IPS-NIHi7 (cell line): ENCODE results near the gene TUSC2.

ENCODE experiments used
- DNase-seq: peaks from one replicate; pipeline ENCODE4 v3.0.0; 2012; ENCODE audit warnings: mixed read lengths; ENCODE audit errors: extremely low spot score

TUSC2 gene

GRCh38 chr3:50354850-50355249, 26.8 kb upstream of the TUSC2 start:
- no peak for DNase-seq

GRCh38 chr3:50354186-50354764, 26.3 kb upstream of the TUSC2 start:
- DNase-seq: no peak

- DNase-seq: no peak
Observed at GRCh38 chr3:50353245-50354004, 25.4 kb upstream of the TUSC2 start.

- DNase-seq: no peak
Observed at GRCh38 chr3:50352781-50353180, 24.8 kb upstream of the TUSC2 start.

- no peak for DNase-seq
Observed at GRCh38 chr3:50351323-50351697, 23.3 kb upstream of the TUSC2 start.

GRCh38 chr3:50350527-50351322, 22.7 kb upstream of the TUSC2 start, which contains the start of the genes CYB561D2 and NPRL2:
Gene CYB561D2 (plus strand): TSS chr3:50350862. CDS start chr3:50351434, 572 bp downstream.
Gene NPRL2 (minus strand): TSS chr3:50350775. CDS start chr3:50350652, 123 bp downstream.
- peak; percentile 93 for DNase-seq

GRCh38 chr3:50350213-50350526, 22.1 kb upstream of the TUSC2 start:
- no peak for DNase-seq

- peak; percentile 56 for DNase-seq
Observed at GRCh38 chr3:50347187-50347813, 19.3 kb upstream of the TUSC2 start.

- peak; percentile 93 for DNase-seq
Observed at GRCh38 chr3:50345586-50346234, 17.7 kb upstream of the TUSC2 start, which contains the start of gene ZMYND10. Gene ZMYND10 (minus strand): TSS chr3:50345732. CDS start chr3:50345579, 153 bp downstream.

- DNase-seq: no peak
Observed at GRCh38 chr3:50345008-50345407, 17.0 kb upstream of the TUSC2 start.

GRCh38 chr3:50342813-50343633, 15.0 kb upstream of the TUSC2 start:
- DNase-seq: peak; percentile 57

GRCh38 chr3:50341996-50342650, 14.1 kb upstream of the TUSC2 start:
- DNase-seq: no peak

- DNase-seq: no peak
Observed at GRCh38 chr3:50341537-50341936, 13.5 kb upstream of the TUSC2 start.

- DNase-seq: peak; percentile 38
Observed at GRCh38 chr3:50340448-50341329, 12.7 kb upstream of the TUSC2 start, which contains the start of gene RASSF1. Gene RASSF1 (minus strand): TSS chr3:50340836. CDS start chr3:50340805, 31 bp downstream.

- no peak for DNase-seq
Observed at GRCh38 chr3:50340147-50340447, 12.1 kb upstream of the TUSC2 start.

- no peak for DNase-seq
Observed at GRCh38 chr3:50339485-50340146, 11.6 kb upstream of the TUSC2 start.

GRCh38 chr3:50338965-50339364, 10.9 kb upstream of the TUSC2 start:
- DNase-seq: no peak

GRCh38 chr3:50337175-50337861, 9.3 kb upstream of the TUSC2 start:
- DNase-seq: peak; percentile 99
